TTC549 (cell line): ENCODE data around the gene PBLD.

Source experiments
- FAIRE-seq: peaks from 2 replicates; lab custom pipeline; 2012; peaks lifted over from hg19 to GRCh38; lab: Jason Lieb, UNC

Gene PBLD

DNA sequence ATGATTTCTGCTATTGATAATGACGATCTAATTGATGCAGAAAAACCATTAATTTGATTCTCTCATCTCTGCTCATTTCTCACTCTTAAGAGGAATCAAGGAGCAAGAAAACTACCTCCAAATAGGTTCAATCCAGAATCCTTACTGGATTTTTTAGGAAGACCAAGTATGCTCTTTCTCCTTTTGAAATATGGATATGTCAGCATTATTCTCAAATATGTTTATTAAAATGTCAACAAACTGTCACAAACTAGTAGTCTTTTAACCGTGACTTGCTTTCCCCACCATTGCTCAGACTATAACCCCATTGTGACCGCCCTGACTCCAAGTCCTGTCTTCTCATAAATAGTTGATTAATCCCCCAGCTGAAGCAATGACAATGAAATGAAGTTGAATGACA is 99.7 kb downstream of the PBLD start:
- no peak for FAIRE-seq
